GM12872 (cell line): ENCODE measurements around the gene PIAS3.

Source experiments
- CTCF ChIP-seq: IDR thresholded peaks from 3 replicates; pipeline ENCODE4 v1.5.1; 2011; ENCODE audit warnings: low read depth, mild to moderate bottlenecking, low read length, moderate library complexity; ENCODE audit not compliant: insufficient read depth

Gene PIAS3

GRCh38 chr1:145806408-145806807, 52.5 kb downstream of the PIAS3 start:
- TF ChIP-seq CTCF, result no peak

GRCh38 chr1:145805057-145805456, 53.8 kb downstream of the PIAS3 start:
- TF ChIP-seq CTCF, result no peak

GRCh38 chr1:145804235-145805045, 54.4 kb downstream of the PIAS3 start:
- no peak for TF ChIP-seq CTCF

- TF ChIP-seq CTCF, result no peak
Measured at GRCh38 chr1:145799806-145800205, 59.1 kb downstream of the PIAS3 start.
